Mucosa of descending colon (tissue), 3 donors: ENCODE measurements around the gene JMJD4. TPM values are rescaled to one million over a fixed set of nuclear protein-coding genes. Genes with fewer than 3 reads are reported as not detected.

ENCODE experiments used
- ATAC-seq: fragments of 200-7000 bp; cut with Tn5 transposase; one replicate; pipeline ENCODE4 v1.9.1; 2020; ENCODE audit warnings: mild to moderate bottlenecking, moderate library complexity
- DNase-seq, 3 donors: peaks; one replicate each; pipeline ENCODE4 v3.0.0-alpha.2; 2020
- H3K36me3 ChIP-seq: fragments of 200-600 bp; one replicate; pipeline ENCODE4 v1.8.0; 2021; ENCODE audit warnings: low read depth, mild to moderate bottlenecking
- H3K4me1 ChIP-seq: fragments of 200-600 bp; one replicate; pipeline ENCODE4 v1.8.0; 2021; ENCODE audit warnings: low read depth, mild to moderate bottlenecking
- H3K4me3 ChIP-seq: fragments of 200-600 bp; one replicate; pipeline ENCODE4 v1.8.0; 2021; ENCODE audit warnings: mild to moderate bottlenecking
- H3K9me3 ChIP-seq: fragments of 200-600 bp; one replicate; pipeline ENCODE4 v1.8.0; 2021; ENCODE audit warnings: mild to moderate bottlenecking
- intact Hi-C, 2 donors: fragments of 100-400 bp; cut with DNase I in 1 of 2; cut with micrococcal nuclease in 1 of 2; formaldehyde crosslinking; loops; one replicate each; pipeline versions ENCODE4 v1.11.0 to v1.11.1; 2022; cut with DNase I, micrococcal nuclease
- total RNA-seq, 3 donors: library from RNA; stranded (reverse); fragmentation: NEBNext Ultra II Directional in 2 of 3; extraction: Animal tissue kit (Norgen Biotek cat#: 25700) in 2 of 3; gene quantifications; one replicate each; pipeline versions ENCODE4 v1.2.1 to v1.2.4, GENCODE V29; 2021 to 2023
- TF ChIP-seq, protein P1 (sequence below): fragments of 200-600 bp; IDR thresholded peaks from one replicate; pipeline ENCODE4 v1.8.0; 2022; ENCODE audit warnings: antibody characterized with exemption, mild to moderate bottlenecking
- donor health status: DM: no; HTN: no; CAD: no; lungs with moderate emphysema.
- donor health status: DM: no; HTN: no; CAD: no.
- donor health status: DM: no; HTN: yes; CAD: no.

JMJD4 gene
- total RNA-seq, 3 donors from 2014 or later: 12.3 to 18.1 (median 13.8) TPM

GRCh38 chr1:227741166-227741870, 6.2 kb upstream of the JMJD4 start:
- H3K9me3 ChIP-seq: no peaks in the 10 kb centered on the region
- no peaks in the 10 kb centered on the region for H3K36me3 ChIP-seq
- intact Hi-C loops: no loop called here
- no peak for ATAC-seq
- TF ChIP-seq, protein P1, sequence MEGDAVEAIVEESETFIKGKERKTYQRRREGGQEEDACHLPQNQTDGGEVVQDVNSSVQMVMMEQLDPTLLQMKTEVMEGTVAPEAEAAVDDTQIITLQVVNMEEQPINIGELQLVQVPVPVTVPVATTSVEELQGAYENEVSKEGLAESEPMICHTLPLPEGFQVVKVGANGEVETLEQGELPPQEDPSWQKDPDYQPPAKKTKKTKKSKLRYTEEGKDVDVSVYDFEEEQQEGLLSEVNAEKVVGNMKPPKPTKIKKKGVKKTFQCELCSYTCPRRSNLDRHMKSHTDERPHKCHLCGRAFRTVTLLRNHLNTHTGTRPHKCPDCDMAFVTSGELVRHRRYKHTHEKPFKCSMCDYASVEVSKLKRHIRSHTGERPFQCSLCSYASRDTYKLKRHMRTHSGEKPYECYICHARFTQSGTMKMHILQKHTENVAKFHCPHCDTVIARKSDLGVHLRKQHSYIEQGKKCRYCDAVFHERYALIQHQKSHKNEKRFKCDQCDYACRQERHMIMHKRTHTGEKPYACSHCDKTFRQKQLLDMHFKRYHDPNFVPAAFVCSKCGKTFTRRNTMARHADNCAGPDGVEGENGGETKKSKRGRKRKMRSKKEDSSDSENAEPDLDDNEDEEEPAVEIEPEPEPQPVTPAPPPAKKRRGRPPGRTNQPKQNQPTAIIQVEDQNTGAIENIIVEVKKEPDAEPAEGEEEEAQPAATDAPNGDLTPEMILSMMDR: no peak
- no peak for DNase-seq
- H3K4me1 ChIP-seq: peaks cover 5% of the 10 kb centered on the region
- no peak overlapping the region for H3K4me3 ChIP-seq

DNA sequence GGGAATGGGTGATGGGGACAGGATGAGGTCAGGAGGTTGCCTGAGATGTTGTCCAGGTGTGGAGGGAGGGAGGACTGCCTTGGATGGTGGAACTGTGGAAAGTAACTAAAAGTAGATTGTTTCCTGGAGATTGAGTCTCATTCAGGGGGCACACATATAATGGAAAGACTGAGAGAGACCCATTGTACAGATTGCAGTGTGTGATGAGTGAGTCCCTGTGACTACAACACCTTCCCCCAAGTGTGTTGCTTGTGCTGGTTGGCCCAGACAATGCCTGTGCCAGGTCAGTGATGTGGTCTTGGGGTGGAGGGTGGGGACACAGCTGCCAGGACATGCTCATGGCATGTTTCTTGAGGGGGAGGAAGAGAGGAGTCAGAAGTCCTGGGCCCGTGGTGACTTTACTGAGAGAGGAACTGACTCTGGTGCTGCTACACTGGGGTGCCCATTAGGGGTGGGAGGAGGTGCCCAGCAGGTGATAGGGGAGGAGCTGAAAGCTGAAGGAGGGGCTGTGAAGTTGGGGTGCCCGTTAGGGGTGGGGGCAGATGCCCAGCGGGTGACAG, 5.4 kb upstream of the JMJD4 start:
- DNase-seq (no peak), ATAC-seq (no peak)
- no peaks in the 10 kb centered on the region for H3K36me3 ChIP-seq
- intact Hi-C loops: no loop called here
- H3K4me3 ChIP-seq: no peak overlapping the region
- H3K4me1 ChIP-seq: peaks cover 8% of the 10 kb centered on the region
- H3K9me3 ChIP-seq: no peaks in the 10 kb centered on the region
- TF ChIP-seq, protein P1: no peak

- peaks cover 5% of the 10 kb centered on the region for H3K4me1 ChIP-seq
- TF ChIP-seq, protein P1: no peak
- DNase-seq: no peak
- intact Hi-C loops: no loop called here
- no peaks in the 10 kb centered on the region for H3K9me3 ChIP-seq
- no peaks in the 10 kb centered on the region for H3K36me3 ChIP-seq
- H3K4me3 ChIP-seq: no peak overlapping the region
- ATAC-seq: no peak
Measured at GRCh38 chr1:227739636-227740035, 4.5 kb upstream of the JMJD4 start.

- Histone ChIP-seq H3K9me3 (no peaks in the 10 kb centered on the region), H3K4me3 (no peak overlapping the region), H3K4me1 (peaks cover 12% of the 10 kb centered on the region), H3K36me3 (no peaks in the 10 kb centered on the region)
- TF ChIP-seq, protein P1: no peak
- ATAC-seq (no peak), DNase-seq (no peak)
- intact Hi-C loops: no loop called here
Measured at GRCh38 chr1:227738820-227739219, 3.7 kb upstream of the JMJD4 start.

- DNase-seq (no peak), ATAC-seq (no peak)
- Histone ChIP-seq H3K36me3 (no peaks in the 10 kb centered on the region), H3K9me3 (no peaks in the 10 kb centered on the region), H3K4me1 (peaks cover 13% of the 10 kb centered on the region), H3K4me3 (no peak overlapping the region)
- intact Hi-C loops: no loop called here
- TF ChIP-seq, protein P1: no peak
Measured at GRCh38 chr1:227736814-227737432, 1.8 kb upstream of the JMJD4 start.
